Suprapubic skin (tissue), 4 donors: ENCODE data around the gene CRABP2. TPM values are rescaled to one million over a fixed set of nuclear protein-coding genes. Genes with fewer than 3 reads are reported as not detected.
A peak's percentile ranks its signal among the peaks of the same experiment; 100 is the strongest.

ENCODE experiments used
- DNase-seq, 2 donors: peaks; one replicate each; pipeline ENCODE4 v3.0.0-alpha.2; 2019; ENCODE audit warnings: low spot score in 2 of 2
- H3K27ac ChIP-seq: fragments of 200-600 bp; sonication (generic); one replicate; pipeline ENCODE4 v1.5.1; 2019
- H3K27me3 ChIP-seq: fragments of 200-600 bp; sonication (generic); one replicate; pipeline ENCODE4 v1.5.1; 2019
- H3K36me3 ChIP-seq: fragments of 200-600 bp; sonication (generic); one replicate; pipeline ENCODE4 v1.5.1; 2019
- H3K4me1 ChIP-seq: fragments of 200-600 bp; sonication (generic); one replicate; pipeline ENCODE4 v1.5.1; 2019
- H3K4me3 ChIP-seq: fragments of 200-600 bp; sonication (generic); one replicate; pipeline ENCODE4 v1.5.1; 2019; ENCODE audit warnings: mild to moderate bottlenecking
- H3K9me3 ChIP-seq: fragments of 200-600 bp; sonication (generic); one replicate; pipeline ENCODE4 v1.5.1; 2019
- EP300 ChIP-seq: sonication (generic); formaldehyde crosslinking; IDR thresholded peaks from one replicate; pipeline ENCODE4 v1.6.1; 2017; ENCODE audit warnings: antibody characterized with exemption
- POLR2A ChIP-seq, 2 donors: fragments of 450-650 bp; IDR thresholded peaks; one replicate each; pipeline ENCODE4 v1.6.1; 2017; ENCODE audit warnings: antibody characterized with exemption in 2 of 2, mild to moderate bottlenecking in 2 of 2, moderate library complexity in 2 of 2
- POLR2AphosphoS5 ChIP-seq, 3 donors: sonication (generic); formaldehyde crosslinking; IDR thresholded peaks; one replicate each; pipeline ENCODE4 v1.6.1; 2017; ENCODE audit warnings: antibody characterized with exemption in 3 of 3
- WGBS: methylation state at CpG from one replicate; pipeline ENCODE4 v1.1.5; 2018; 5-methylcytosine and 5-hydroxymethylcytosine counted together
- total RNA-seq, 4 donors: library from RNA; depleted of rRNA; stranded (reverse); fragments of >200 nt; gene quantifications; one replicate each; pipeline ENCODE4 v1.1.0, GENCODE V29; 2016
- TF ChIP-seq, protein P1 (sequence below), 2 donors: fragments of 200-600 bp in 1 of 2; fragments of 450-650 bp in 1 of 2; sonication (generic) in 1 of 2; IDR thresholded peaks; one replicate each; pipeline ENCODE4 v1.5.1; 2016 to 2019; ENCODE audit warnings: antibody characterized with exemption in 2 of 2, mild to moderate bottlenecking in 1 of 2, moderate library complexity in 1 of 2

The CRABP2 gene
- total RNA-seq, 4 donors from 2014 or later: 38.4 to 98.0 (median 68.2) TPM

DNA sequence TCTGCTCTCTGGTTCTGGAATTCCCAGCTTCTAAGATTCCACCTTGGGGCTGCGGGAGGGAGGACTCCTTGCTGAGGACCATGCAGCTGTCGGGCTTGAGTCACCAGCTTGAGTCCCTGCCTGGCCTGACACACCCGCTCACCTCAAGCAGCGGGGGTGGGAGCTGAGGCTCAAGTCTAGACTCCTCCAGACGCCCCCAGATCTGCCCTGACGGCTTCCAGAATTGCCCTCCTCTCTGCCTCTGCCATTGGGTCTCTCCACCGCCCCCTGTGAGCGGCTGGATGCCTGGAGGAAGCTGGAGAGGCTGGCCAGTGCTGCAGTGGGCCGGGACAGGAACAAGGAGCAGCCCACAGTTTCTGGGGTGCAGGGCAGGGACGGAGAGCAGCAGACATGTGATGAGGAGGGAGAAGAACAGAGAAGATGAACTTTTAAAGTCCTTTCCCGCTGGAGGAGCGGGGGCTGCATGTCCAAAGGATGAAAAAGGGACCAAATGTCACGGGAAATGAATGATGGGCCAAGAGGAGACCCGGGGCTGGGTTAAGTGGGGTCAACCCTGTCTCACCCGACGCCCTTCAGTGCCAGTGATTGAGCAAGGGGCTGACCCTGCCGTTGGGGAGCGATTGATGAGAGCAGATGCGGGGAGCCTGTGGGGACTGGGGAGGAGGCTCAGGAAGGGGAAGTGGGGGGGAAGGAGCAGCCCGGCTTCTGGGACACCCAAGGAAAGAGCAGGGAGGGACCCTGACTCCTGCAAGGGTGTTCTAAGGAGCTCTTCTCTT lies 13.5 kb downstream of the CRABP2 start:
- TF ChIP-seq POLR2A (IDR thresholded peaks at IDR 0.05) (no peak), EP300 (no peak), POLR2AphosphoS5 (IDR thresholded peaks at IDR 0.05) (no peak)
- TF ChIP-seq, protein P1, sequence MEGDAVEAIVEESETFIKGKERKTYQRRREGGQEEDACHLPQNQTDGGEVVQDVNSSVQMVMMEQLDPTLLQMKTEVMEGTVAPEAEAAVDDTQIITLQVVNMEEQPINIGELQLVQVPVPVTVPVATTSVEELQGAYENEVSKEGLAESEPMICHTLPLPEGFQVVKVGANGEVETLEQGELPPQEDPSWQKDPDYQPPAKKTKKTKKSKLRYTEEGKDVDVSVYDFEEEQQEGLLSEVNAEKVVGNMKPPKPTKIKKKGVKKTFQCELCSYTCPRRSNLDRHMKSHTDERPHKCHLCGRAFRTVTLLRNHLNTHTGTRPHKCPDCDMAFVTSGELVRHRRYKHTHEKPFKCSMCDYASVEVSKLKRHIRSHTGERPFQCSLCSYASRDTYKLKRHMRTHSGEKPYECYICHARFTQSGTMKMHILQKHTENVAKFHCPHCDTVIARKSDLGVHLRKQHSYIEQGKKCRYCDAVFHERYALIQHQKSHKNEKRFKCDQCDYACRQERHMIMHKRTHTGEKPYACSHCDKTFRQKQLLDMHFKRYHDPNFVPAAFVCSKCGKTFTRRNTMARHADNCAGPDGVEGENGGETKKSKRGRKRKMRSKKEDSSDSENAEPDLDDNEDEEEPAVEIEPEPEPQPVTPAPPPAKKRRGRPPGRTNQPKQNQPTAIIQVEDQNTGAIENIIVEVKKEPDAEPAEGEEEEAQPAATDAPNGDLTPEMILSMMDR (IDR thresholded peaks at IDR 0.05): no peak
- no peak overlapping the region for H3K4me3 ChIP-seq
- no peaks in the 10 kb centered on the region for H3K27me3 ChIP-seq
- H3K27ac ChIP-seq: peak overlapping the region; percentile 67
- H3K36me3 ChIP-seq: no peaks in the 10 kb centered on the region
- no peak for DNase-seq
- H3K4me1 ChIP-seq: peaks cover 50% of the 10 kb centered on the region
- H3K9me3 ChIP-seq: no peaks in the 10 kb centered on the region
- WGBS: 24% methylated on average over 19 of the region's 20 CpGs

DNA sequence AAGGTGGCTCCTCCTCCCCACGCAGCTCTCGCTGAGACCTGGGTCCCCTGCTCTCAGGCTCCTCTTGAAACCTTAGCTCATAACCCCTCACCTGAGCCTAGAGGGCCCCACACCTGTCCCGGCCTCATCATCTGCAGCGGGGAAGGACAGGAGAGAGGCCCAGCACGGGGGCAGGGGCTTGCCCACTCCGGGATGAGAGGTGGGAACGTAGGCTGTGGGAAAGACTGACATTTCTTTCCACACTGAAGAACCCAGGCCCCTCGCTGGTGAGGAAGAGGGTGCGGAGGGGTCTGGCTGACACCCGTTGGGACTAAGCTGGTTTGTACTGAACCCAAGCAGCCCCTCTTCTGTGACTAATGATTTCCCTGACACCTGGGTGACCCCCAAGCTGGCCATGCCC lies 14.2 kb downstream of the CRABP2 start:
- H3K4me1 ChIP-seq: peaks cover 50% of the 10 kb centered on the region
- 80% methylated on average over 9 of the region's 10 CpGs for WGBS
- no peaks in the 10 kb centered on the region for H3K36me3 ChIP-seq
- no peaks in the 10 kb centered on the region for H3K27me3 ChIP-seq
- no peak overlapping the region for H3K4me3 ChIP-seq
- no peak for DNase-seq
- H3K27ac ChIP-seq: no peak overlapping the region
- H3K9me3 ChIP-seq: no peaks in the 10 kb centered on the region
- TF ChIP-seq POLR2A (IDR thresholded peaks at IDR 0.05) (no peak), EP300 (no peak), POLR2AphosphoS5 (IDR thresholded peaks at IDR 0.05) (no peak)
- TF ChIP-seq, protein P1 (IDR thresholded peaks at IDR 0.05): no peak

GRCh38 chr1:156690675-156691036 lies 14.7 kb downstream of the CRABP2 start:
- TF ChIP-seq POLR2A (IDR thresholded peaks at IDR 0.05): no peak
- TF ChIP-seq EP300: no peak
- TF ChIP-seq POLR2AphosphoS5 (IDR thresholded peaks at IDR 0.05): no peak
- TF ChIP-seq, protein P1 (IDR thresholded peaks at IDR 0.05): no peak

DNA sequence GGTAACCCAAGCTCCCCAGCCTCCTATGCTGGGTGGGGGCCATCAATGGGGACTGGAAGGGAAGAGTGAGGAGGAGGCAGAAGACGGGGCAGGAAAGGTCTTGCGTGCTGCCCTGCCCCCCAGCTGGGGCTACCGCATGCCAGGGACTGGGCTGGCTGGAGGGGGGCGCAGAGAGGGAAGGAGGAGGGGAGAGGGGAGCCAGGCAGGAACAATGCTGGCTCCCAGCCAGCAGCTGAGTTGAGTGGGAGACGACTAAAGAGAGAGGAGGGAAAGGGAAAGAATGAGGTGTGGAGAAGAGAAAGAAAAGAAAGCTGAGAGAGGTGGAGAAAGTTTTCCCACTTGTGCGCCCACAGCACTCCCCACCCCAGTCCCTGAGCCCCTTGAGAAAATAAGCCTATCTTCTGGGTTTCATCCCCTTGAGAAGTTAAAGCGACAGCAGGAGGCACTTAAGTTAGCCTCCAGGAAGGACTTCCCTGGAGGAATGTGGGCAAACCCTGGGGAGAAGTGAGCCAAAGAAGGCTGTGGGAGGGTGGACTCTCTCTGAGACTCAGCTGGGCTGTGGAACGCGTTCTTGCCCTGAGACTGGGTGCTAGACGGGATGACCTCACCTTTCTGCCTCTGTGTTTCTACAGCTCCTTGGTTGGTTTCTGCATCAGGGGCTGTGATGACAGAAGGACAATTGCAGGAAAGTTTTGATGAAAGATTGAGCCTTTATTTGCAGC lies 15.3 kb downstream of the CRABP2 start:
- H3K4me1 ChIP-seq: peaks cover 50% of the 10 kb centered on the region
- no peak overlapping the region for H3K27ac ChIP-seq
- no peak for DNase-seq
- TF ChIP-seq, protein P1 (IDR thresholded peaks at IDR 0.05): no peak
- TF ChIP-seq POLR2A (IDR thresholded peaks at IDR 0.05) (no peak), POLR2AphosphoS5 (IDR thresholded peaks at IDR 0.05) (no peak), EP300 (no peak)
- no peaks in the 10 kb centered on the region for H3K9me3 ChIP-seq
- H3K36me3 ChIP-seq: no peaks in the 10 kb centered on the region
- H3K27me3 ChIP-seq: peaks cover under 1% of the 10 kb centered on the region
- H3K4me3 ChIP-seq: peak overlapping the region; percentile 13
- 27% methylated on average over 10 of the region's 10 CpGs for WGBS

More at GRCh38 chr1:156690675-156691036, 14.7 kb downstream of the CRABP2 start:
- Histone ChIP-seq H3K27ac (no peak overlapping the region), H3K4me1 (peaks cover 50% of the 10 kb centered on the region), H3K27me3 (no peaks in the 10 kb centered on the region), H3K9me3 (no peaks in the 10 kb centered on the region), H3K4me3 (no peak overlapping the region), H3K36me3 (no peaks in the 10 kb centered on the region)
- DNase-seq: no peak
- 61% methylated on average over 8 of the region's 8 CpGs for WGBS
